SK-N-SH treated with all-trans-retinoic acid at 6 μM for 48 hours (cell line): ENCODE measurements around the gene OBP2B.

Experiments used
- ATAC-seq: fragments of 200-7000 bp; cut with Tn5 transposase; 3 replicates; pipeline ENCODE4 v1.9.1; 2020; ENCODE audit warnings: mild to moderate bottlenecking, moderate library complexity
- BACH2 ChIP-seq: fragments of 250-450 bp; sonication (Bioruptor Pico); IDR thresholded peaks from 2 replicates; pipeline ENCODE4 v1.9.0; 2021; ENCODE audit warnings: mild to moderate bottlenecking, borderline replicate concordance
- CSDC2 ChIP-seq: fragments of 250-450 bp; sonication (Bioruptor Pico); IDR thresholded peaks from 2 replicates; pipeline ENCODE4 v1.5.0; 2020; ENCODE audit warnings: mild to moderate bottlenecking, moderate library complexity
- ESRRG ChIP-seq: fragments of 250-450 bp; sonication (Bioruptor Pico); IDR thresholded peaks from 2 replicates; pipeline ENCODE4 v1.6.1; 2021; ENCODE audit warnings: mild to moderate bottlenecking
- GLIS3 ChIP-seq: fragments of 250-450 bp; sonication (Bioruptor Pico); IDR thresholded peaks from 2 replicates; pipeline ENCODE4 v1.5.0; 2020; ENCODE audit warnings: mild to moderate bottlenecking, moderate library complexity
- ISL1 ChIP-seq: fragments of 250-450 bp; sonication (Bioruptor Pico); IDR thresholded peaks from 2 replicates; pipeline ENCODE4 v2.1.2; 2022; ENCODE audit warnings: mild to moderate bottlenecking, moderate library complexity
- OSR1 ChIP-seq: fragments of 250-450 bp; sonication (Bioruptor Pico); IDR thresholded peaks from 2 replicates; pipeline ENCODE4 v1.8.0; 2022; ENCODE audit warnings: moderate library complexity, mild to moderate bottlenecking, inconsistent platforms
- PPARA ChIP-seq: fragments of 250-450 bp; sonication (Bioruptor Pico); IDR thresholded peaks from 2 replicates; pipeline ENCODE4 v1.5.0; 2020; ENCODE audit warnings: mild to moderate bottlenecking, borderline replicate concordance
- RARB ChIP-seq: fragments of 250-450 bp; sonication (Bioruptor Pico); IDR thresholded peaks from 2 replicates; pipeline ENCODE4 v1.8.0; 2021; ENCODE audit warnings: mild to moderate bottlenecking, moderate library complexity
- SNAI2 ChIP-seq: fragments of 250-450 bp; sonication (Bioruptor Pico); IDR thresholded peaks from 2 replicates; pipeline ENCODE4 v1.5.0; 2020; ENCODE audit warnings: mild to moderate bottlenecking, moderate library complexity
- TCF4 ChIP-seq: fragments of 250-450 bp; sonication (Bioruptor Pico); IDR thresholded peaks from 2 replicates; pipeline ENCODE4 v1.8.0; 2021; ENCODE audit warnings: mild to moderate bottlenecking, moderate library complexity, borderline replicate concordance
- TOX ChIP-seq: fragments of 250-450 bp; sonication (Bioruptor Pico); IDR thresholded peaks from 2 replicates; pipeline ENCODE4 v1.8.0; 2021; ENCODE audit warnings: mild to moderate bottlenecking, moderate library complexity, borderline replicate concordance
- ZC3H10 ChIP-seq: fragments of 250-450 bp; sonication (Bioruptor Pico); IDR thresholded peaks from 2 replicates; pipeline ENCODE4 v1.5.1; 2021; ENCODE audit warnings: mild to moderate bottlenecking, moderate library complexity
- ZFP3 ChIP-seq: fragments of 250-450 bp; sonication (Bioruptor Pico); IDR thresholded peaks from 2 replicates; pipeline ENCODE4 v1.5.0; 2020; ENCODE audit warnings: mild to moderate bottlenecking, moderate library complexity
- ZFP30 ChIP-seq: fragments of 450-650 bp; formaldehyde crosslinking; IDR thresholded peaks from 2 replicates; pipeline ENCODE4 v1.5.0; 2022; ENCODE audit warnings: mild to moderate bottlenecking, moderate library complexity
- ZNF565 ChIP-seq: fragments of 450-650 bp; formaldehyde crosslinking; conservative IDR thresholded peaks from 2 replicates; pipeline ENCODE4 v1.5.0; 2020; ENCODE audit warnings: low read depth, mild to moderate bottlenecking, moderate library complexity
- ZNF70 ChIP-seq: fragments of 450-650 bp; formaldehyde crosslinking; IDR thresholded peaks from 2 replicates; pipeline ENCODE4 v1.5.0; 2020; ENCODE audit warnings: mild to moderate bottlenecking, moderate library complexity
- ZNF8 ChIP-seq: fragments of 450-650 bp; formaldehyde crosslinking; IDR thresholded peaks from 2 replicates; pipeline ENCODE4 v1.5.0; 2020; ENCODE audit warnings: mild to moderate bottlenecking, moderate library complexity
- TF ChIP-seq, protein P1 (sequence below): fragments of 250-450 bp; sonication (Bioruptor Pico); IDR thresholded peaks from 2 replicates; pipeline ENCODE4 v1.8.0; 2021; ENCODE audit warnings: low read depth, mild to moderate bottlenecking, moderate library complexity, borderline replicate concordance
- TF ChIP-seq, protein P2 (sequence below): fragments of 250-450 bp; sonication (Bioruptor Pico); IDR thresholded peaks from 2 replicates; pipeline ENCODE4 v1.8.0; 2020; ENCODE audit warnings: mild to moderate bottlenecking, moderate library complexity, borderline replicate concordance
- TF ChIP-seq, protein P3 (sequence below): fragments of 250-450 bp; sonication (Bioruptor Pico); IDR thresholded peaks from 2 replicates; pipeline ENCODE4 v1.5.1; 2021; ENCODE audit warnings: mild to moderate bottlenecking, moderate library complexity
- TF ChIP-seq, protein P4 (sequence below): fragments of 250-450 bp; sonication (Bioruptor Pico); IDR thresholded peaks from 2 replicates; pipeline ENCODE4 v1.5.0; 2020; ENCODE audit warnings: mild to moderate bottlenecking, moderate library complexity

The OBP2B gene

DNA sequence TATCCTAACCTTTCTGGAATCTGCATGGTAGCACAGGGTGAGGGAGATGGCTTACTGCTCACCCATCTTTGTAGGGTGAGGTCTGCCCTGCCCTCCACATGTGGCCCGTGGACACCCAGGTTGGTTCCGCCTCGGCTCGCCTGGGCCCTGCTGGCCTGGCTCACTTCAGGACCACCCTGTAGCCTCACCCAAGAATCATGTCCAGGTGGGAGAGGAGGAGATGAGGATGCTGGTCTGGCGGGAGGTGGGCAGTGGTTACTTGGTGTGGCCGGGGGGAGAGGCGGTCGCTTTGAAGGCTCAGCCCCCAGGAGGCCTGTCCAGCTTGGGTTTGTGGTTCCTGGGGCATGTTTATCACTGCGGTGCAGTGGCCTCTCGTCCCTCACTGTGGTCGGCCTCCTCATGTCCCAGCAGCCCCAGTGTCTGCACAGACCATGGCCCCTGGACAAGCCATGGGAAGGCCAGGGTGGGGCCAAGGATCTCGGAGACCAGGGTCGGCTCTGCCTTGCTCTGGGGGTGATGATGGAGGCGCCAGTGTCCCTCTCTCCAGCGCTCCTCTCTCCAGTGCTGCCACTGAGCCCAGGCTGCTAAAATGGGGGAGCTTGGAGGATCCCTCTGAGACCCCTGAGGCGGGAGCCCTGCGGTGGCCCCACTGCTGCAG lies 4.6 kb downstream of the OBP2B start:
- ATAC-seq = no peak

DNA sequence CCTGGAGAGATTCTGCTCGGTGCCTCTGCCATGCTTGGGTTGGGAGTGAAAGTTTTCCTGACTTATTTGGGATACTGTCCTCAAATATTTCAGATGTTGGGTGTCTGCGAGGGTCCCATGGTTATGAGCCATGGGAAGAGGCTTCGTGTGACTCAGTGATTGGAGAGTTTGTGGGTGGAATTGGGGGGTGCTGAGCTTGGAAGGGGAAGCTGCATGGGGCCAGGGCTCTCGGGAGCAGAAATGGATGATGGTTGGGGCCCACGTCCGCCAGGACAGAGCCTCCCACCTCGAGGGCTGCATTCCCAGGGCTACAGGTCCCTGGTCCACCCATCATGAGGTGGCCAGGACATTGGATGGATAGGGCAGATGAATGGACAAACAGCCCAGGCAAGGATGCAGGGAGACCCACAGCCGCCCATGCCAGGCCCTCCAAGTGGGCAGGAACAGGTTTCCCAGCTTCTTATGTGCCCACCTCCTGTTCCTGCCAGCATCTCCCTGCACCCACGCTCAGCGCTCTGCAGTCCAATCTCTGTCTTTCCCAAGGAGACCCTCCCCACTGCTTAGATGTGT lies 5.5 kb downstream of the OBP2B start:
- ATAC-seq = no peak
- TF ChIP-seq GLIS3 (no peak), OSR1 (CRISPR knock-in tag) (no peak), CSDC2 (CRISPR knock-in tag) (no peak), ZNF565 (no peak), ZNF70 (CRISPR knock-in tag) (no peak), TCF4 (no peak), TOX (no peak), ZFP30 (CRISPR knock-in tag) (no peak), ZNF8 (CRISPR knock-in tag) (no peak), PPARA (no peak), ZC3H10 (CRISPR knock-in tag) (no peak), ISL1 (no peak), BACH2 (CRISPR knock-in tag) (no peak)
- TF ChIP-seq, protein P1, sequence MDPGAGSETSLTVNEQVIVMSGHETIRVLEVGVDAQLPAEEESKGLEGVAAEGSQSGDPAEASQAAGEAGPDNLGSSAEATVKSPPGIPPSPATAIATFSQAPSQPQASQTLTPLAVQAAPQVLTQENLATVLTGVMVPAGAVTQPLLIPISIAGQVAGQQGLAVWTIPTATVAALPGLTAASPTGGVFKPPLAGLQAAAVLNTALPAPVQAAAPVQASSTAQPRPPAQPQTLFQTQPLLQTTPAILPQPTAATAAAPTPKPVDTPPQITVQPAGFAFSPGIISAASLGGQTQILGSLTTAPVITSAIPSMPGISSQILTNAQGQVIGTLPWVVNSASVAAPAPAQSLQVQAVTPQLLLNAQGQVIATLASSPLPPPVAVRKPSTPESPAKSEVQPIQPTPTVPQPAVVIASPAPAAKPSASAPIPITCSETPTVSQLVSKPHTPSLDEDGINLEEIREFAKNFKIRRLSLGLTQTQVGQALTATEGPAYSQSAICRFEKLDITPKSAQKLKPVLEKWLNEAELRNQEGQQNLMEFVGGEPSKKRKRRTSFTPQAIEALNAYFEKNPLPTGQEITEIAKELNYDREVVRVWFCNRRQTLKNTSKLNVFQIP (CRISPR knock-in tag) = no peak
- TF ChIP-seq, protein P2, sequence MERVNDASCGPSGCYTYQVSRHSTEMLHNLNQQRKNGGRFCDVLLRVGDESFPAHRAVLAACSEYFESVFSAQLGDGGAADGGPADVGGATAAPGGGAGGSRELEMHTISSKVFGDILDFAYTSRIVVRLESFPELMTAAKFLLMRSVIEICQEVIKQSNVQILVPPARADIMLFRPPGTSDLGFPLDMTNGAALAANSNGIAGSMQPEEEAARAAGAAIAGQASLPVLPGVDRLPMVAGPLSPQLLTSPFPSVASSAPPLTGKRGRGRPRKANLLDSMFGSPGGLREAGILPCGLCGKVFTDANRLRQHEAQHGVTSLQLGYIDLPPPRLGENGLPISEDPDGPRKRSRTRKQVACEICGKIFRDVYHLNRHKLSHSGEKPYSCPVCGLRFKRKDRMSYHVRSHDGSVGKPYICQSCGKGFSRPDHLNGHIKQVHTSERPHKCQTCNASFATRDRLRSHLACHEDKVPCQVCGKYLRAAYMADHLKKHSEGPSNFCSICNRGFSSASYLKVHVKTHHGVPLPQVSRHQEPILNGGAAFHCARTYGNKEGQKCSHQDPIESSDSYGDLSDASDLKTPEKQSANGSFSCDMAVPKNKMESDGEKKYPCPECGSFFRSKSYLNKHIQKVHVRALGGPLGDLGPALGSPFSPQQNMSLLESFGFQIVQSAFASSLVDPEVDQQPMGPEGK (CRISPR knock-in tag) = no peak

More for the DNA sequence above, 4.6 kb downstream of the OBP2B start:
- TF ChIP-seq ZFP3 (CRISPR knock-in tag) (no peak), ZNF8 (CRISPR knock-in tag) (no peak), ZC3H10 (CRISPR knock-in tag) (no peak), PPARA (no peak), ZFP30 (CRISPR knock-in tag) (no peak), CSDC2 (CRISPR knock-in tag) (no peak), ISL1 (no peak), RARB (CRISPR knock-in tag) (no peak), GLIS3 (no peak), SNAI2 (CRISPR knock-in tag) (no peak)
- TF ChIP-seq, protein P3, sequence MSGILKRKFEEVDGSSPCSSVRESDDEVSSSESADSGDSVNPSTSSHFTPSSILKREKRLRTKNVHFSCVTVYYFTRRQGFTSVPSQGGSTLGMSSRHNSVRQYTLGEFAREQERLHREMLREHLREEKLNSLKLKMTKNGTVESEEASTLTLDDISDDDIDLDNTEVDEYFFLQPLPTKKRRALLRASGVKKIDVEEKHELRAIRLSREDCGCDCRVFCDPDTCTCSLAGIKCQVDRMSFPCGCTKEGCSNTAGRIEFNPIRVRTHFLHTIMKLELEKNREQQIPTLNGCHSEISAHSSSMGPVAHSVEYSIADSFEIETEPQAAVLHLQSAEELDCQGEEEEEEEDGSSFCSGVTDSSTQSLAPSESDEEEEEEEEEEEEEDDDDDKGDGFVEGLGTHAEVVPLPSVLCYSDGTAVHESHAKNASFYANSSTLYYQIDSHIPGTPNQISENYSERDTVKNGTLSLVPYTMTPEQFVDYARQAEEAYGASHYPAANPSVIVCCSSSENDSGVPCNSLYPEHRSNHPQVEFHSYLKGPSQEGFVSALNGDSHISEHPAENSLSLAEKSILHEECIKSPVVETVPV (CRISPR knock-in tag) = no peak
- TF ChIP-seq, protein P4, sequence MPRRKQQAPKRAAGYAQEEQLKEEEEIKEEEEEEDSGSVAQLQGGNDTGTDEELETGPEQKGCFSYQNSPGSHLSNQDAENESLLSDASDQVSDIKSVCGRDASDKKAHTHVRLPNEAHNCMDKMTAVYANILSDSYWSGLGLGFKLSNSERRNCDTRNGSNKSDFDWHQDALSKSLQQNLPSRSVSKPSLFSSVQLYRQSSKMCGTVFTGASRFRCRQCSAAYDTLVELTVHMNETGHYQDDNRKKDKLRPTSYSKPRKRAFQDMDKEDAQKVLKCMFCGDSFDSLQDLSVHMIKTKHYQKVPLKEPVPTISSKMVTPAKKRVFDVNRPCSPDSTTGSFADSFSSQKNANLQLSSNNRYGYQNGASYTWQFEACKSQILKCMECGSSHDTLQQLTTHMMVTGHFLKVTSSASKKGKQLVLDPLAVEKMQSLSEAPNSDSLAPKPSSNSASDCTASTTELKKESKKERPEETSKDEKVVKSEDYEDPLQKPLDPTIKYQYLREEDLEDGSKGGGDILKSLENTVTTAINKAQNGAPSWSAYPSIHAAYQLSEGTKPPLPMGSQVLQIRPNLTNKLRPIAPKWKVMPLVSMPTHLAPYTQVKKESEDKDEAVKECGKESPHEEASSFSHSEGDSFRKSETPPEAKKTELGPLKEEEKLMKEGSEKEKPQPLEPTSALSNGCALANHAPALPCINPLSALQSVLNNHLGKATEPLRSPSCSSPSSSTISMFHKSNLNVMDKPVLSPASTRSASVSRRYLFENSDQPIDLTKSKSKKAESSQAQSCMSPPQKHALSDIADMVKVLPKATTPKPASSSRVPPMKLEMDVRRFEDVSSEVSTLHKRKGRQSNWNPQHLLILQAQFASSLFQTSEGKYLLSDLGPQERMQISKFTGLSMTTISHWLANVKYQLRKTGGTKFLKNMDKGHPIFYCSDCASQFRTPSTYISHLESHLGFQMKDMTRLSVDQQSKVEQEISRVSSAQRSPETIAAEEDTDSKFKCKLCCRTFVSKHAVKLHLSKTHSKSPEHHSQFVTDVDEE (CRISPR knock-in tag) = no peak

DNA sequence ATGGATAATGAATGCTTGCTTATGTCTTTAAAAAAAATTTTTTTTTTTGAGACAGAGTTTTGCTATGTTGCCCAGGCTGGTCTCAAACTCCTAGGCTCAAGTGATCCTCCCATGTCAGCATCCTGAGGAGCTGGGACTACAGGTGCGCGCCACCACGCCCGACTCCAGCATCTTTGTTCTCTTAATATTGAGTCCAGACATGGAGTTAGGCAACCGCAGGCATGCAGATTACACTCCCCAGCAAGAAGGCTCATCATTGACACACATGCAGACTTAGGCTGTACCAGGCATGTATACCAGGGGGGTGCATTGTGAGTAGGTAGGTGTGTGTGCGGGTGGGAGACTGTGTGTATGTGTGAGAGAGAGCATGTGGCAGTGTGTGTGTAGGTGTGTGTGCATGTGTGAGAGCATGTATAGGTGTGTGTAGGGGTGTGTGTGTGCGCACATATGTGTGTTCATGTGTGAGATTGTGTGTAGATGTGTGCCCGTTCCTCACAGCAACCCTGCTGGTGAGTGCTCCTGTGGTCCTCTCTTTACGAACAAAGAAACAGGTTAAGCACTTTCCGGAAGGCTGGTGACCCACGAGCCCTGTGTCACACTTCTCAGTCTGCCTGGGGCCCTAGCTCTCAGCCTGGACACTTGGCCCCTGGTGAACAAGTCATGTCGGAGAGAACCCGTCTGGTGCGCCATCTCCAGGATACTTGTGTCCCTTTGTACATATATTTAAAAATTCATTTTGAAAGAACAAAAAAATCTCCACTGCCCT lies 6.2 kb downstream of the OBP2B start:
- TF ChIP-seq RARB (CRISPR knock-in tag) (no peak), BACH2 (CRISPR knock-in tag) (no peak), PPARA (no peak), SNAI2 (CRISPR knock-in tag) (no peak), ESRRG (no peak), ZC3H10 (CRISPR knock-in tag) (no peak), ZFP3 (CRISPR knock-in tag) (no peak)
- TF ChIP-seq, protein P2 (CRISPR knock-in tag) = no peak
- TF ChIP-seq, protein P1 (CRISPR knock-in tag) = no peak
- no peak; the same call in 2 of the 3 replicates for ATAC-seq
